ENCODE measurements around the gene CTCF. TPM values are rescaled to one million over a fixed set of nuclear protein-coding genes. Genes with fewer than 3 reads are reported as not detected.

The CTCF gene
- total and polyA plus RNA-seq, 10 of the 15 experiments (the other 5 are each of a cell fraction or from before 2014, with no cell fraction given): 9.1 to 55.0 (median 41.8) TPM

- TF ChIP-seq SIN3A (IDR thresholded peaks at IDR 0.05; ENCODE audit: low read depth, low read length) (peak; percentile 31; the same call in 1 of the 2 replicates), TARDBP (IDR thresholded peaks at IDR 0.05; ENCODE audit: borderline replicate concordance) (0 out of 2 replicates have a peak, but pooled peaks have one; percentile 31), LARP7 (IDR thresholded peaks at IDR 0.05) (no peak)
- peaks cover 54% of the 10 kb centered on the region for H3K79me2 ChIP-seq (ENCODE audit: control insufficient read depth, insufficient read depth, low read length)
- intact Hi-C loops (cut with micrococcal nuclease; ENCODE audit: unreplicated experiment): no loop called here
Observed at GRCh38 chr16:67561501-67561823, 864 bp upstream of the CTCF start.

DNA sequence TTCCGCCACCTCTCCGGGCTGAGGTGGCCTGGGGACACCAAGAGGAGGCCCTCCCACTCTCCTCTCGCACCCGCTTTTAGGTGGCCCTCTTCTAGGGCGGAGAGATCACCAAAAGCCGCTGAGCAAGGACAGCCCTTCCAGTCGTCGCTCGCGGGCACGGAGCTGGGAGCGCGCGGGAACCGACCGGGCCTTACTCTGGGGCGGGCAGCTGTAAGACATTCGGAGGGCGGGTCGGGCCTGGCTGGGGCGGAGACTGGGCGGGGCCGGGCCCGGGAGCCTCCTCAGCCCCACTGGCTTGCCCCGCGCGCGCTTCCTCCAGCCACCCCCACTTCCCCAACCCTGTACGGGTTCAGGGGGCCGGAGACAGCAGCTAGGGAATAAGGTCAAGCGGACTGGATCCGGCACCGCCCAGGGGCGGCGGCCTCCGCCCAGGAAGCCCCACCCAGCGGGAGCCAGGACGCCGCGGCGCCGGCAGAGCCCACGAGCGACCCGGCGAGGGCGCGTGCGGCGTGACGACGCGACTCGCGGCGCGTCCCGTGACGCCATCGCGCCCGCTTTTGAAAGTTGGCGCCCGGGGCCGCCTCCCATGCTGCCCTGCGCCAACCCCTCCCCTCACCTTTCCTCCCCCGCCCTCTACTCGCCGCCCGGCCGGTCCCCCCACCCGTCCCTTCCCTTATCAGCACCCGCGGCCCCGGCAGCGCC is 351 bp upstream of the CTCF start:
- Histone ChIP-seq H3K4me3 (peak overlapping the region; percentile 74), H3K4me2 (ENCODE audit: control insufficient read depth, insufficient read depth) (peak overlapping the region; percentile 57), H4K20me1 (ENCODE audit: control insufficient read depth, insufficient read depth) (no peaks in the 10 kb centered on the region), H3K4me1 (ENCODE audit: control insufficient read depth, insufficient read depth, low read length) (peaks cover 15% of the 10 kb centered on the region), H3K27ac (ENCODE audit: control insufficient read depth, insufficient read depth) (peak overlapping the region; percentile 87), H3K9me3 (replicated peaks; ENCODE audit: control insufficient read depth, insufficient read depth, low read length) (no peaks in the 10 kb centered on the region), H3K27me3 (replicated peaks in 1 of 2; ENCODE audit: control insufficient read depth in 2 of 2, insufficient read depth in 2 of 2, low read length in 1 of 2) (no peaks in the 10 kb centered on the region), H3K36me3 (ENCODE audit: control insufficient read depth in 2 of 2, insufficient read depth in 2 of 2, low read length in 1 of 2) (no peaks in the 10 kb centered on the region), H2AFZ (ENCODE audit: control insufficient read depth, low read depth, low read length) (peak overlapping the region; percentile 77), H3K79me2 (ENCODE audit: control insufficient read depth, insufficient read depth, low read length) (peaks cover 58% of the 10 kb centered on the region), H3K9ac (ENCODE audit: control insufficient read depth, insufficient read depth, low read length) (peak overlapping the region; percentile 78)
- intact Hi-C loops (cut with micrococcal nuclease; ENCODE audit: unreplicated experiment): loop anchor here (1.0 to 2.0 kb wide), 5 partner anchors 15 to 285 kb away; partner anchors contain the start of genes ACD, CARMIL2, CENPT and NUTF2
- in situ Hi-C loops (cut with MboI): no loop called here
- peak; percentile 64 for FAIRE-seq
- ATAC-seq: peak; percentile 91
- BruUV-seq (replicated peaks): no TSS peak
- ChIA-PET RAD21 (ENCODE audit: unreplicated experiment) (interaction anchor here (0.6 to 6.3 kb wide), 16 partner anchors 11 to 237 kb away, joined by 3 to 50 read pairs (median 5); partner anchors contain the start of genes ACD, ATP6V0D1, CARMIL2 and GFOD2), POLR2A (interaction anchor here (0.6 to 3.9 kb wide), 18 partner anchors 9 to 700 kb away, joined by 3 to 25 read pairs (median 5); partner anchors contain the start of genes ACD, C16orf86, CARMIL2 and ENKD1), SMC1A (ENCODE audit: uncharacterized antibody, unreplicated experiment) (interaction anchor here (0.9 to 2.8 kb wide), 15 partner anchors 9 to 111 kb away, joined by 3 to 19 read pairs (median 4); partner anchors contain the start of genes ATP6V0D1 and CARMIL2), CTCF (interaction anchor here (0.7 to 5.6 kb wide), 14 partner anchors 11 to 104 kb away, joined by 3 to 77 read pairs (median 6); partner anchors contain the start of genes ACD, ATP6V0D1, CARMIL2 and ENKD1)
- DNase-seq (ENCODE audit: low read depth, low spot score): peak; percentile 89
- 1% methylated on average over 38 of the region's 76 CpGs for WGBS (ENCODE audit: insufficient coverage, insufficient replicate concordance, low lambda C conversion rate, missing lambda C conversion rate)
- peak; percentile 13 to 76; a peak in 3 of 4 replicates for TF ChIP-seq SRF (IDR thresholded peaks at IDR 0.05; ENCODE audit: low read depth in 2 of 2, low read length in 2 of 2)
- TF ChIP-seq, protein P1, sequence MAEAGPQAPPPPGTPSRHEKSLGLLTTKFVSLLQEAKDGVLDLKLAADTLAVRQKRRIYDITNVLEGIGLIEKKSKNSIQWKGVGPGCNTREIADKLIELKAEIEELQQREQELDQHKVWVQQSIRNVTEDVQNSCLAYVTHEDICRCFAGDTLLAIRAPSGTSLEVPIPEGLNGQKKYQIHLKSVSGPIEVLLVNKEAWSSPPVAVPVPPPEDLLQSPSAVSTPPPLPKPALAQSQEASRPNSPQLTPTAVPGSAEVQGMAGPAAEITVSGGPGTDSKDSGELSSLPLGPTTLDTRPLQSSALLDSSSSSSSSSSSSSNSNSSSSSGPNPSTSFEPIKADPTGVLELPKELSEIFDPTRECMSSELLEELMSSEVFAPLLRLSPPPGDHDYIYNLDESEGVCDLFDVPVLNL (IDR thresholded peaks at IDR 0.05; ENCODE audit: low read depth, low read length): peak; percentile 97
- TF ChIP-seq POLR2AphosphoS2 (IDR thresholded peaks at IDR 0.05; ENCODE audit: low read depth, low read length): peak; percentile 80; the same call in 1 of the 2 replicates
- peak; percentile 84 for TF ChIP-seq RB1 (IDR thresholded peaks at IDR 0.05; ENCODE audit: borderline replicate concordance)
- TF ChIP-seq TAF1 (IDR thresholded peaks at IDR 0.05; ENCODE audit: borderline replicate concordance, low read depth, low read length): peak; percentile 2; the same call in 1 of the 2 replicates
- peak; percentile 86 for TF ChIP-seq IKZF1 (conservative IDR thresholded peaks at IDR 0.05)
- no peak for TF ChIP-seq SUPT20H (IDR thresholded peaks at IDR 0.05; ENCODE audit: borderline replicate concordance, control insufficient read depth, low read depth, low read length)
- no peak for TF ChIP-seq NR2C2 (IDR thresholded peaks at IDR 0.05; ENCODE audit: borderline replicate concordance, control insufficient read depth, insufficient read length, low read depth)
- peak; percentile 91 for TF ChIP-seq MXI1 (IDR thresholded peaks at IDR 0.05; ENCODE audit: low read depth, low read length)
- 0 out of 2 replicates have a peak, but pooled peaks have one; percentile 37 for TF ChIP-seq NBN (IDR thresholded peaks at IDR 0.05)
- peak; percentile 96 for TF ChIP-seq BACH1 (IDR thresholded peaks at IDR 0.05; ENCODE audit: borderline replicate concordance)
- TF ChIP-seq EED (IDR thresholded peaks at IDR 0.05; ENCODE audit: low read depth): 0 out of 2 replicates have a peak, but pooled peaks have one; percentile 24

More at GRCh38 chr16:67561501-67561823, 864 bp upstream of the CTCF start:
- H2AFZ ChIP-seq (ENCODE audit: control insufficient read depth, low read depth, low read length): peak overlapping the region; percentile 77
- H3K9ac ChIP-seq (ENCODE audit: control insufficient read depth, insufficient read depth, low read length): peak overlapping the region; percentile 69
- RAD21 ChIA-PET (ENCODE audit: unreplicated experiment): interaction anchor here (0.6 to 6.3 kb wide), 12 partner anchors 14 to 158 kb away, joined by 3 to 50 read pairs (median 6); partner anchors contain the start of genes ACD, ATP6V0D1, CARMIL2 and GFOD2
- no TSS peak for BruUV-seq (replicated peaks)
- H3K27ac ChIP-seq (ENCODE audit: control insufficient read depth, insufficient read depth): peak overlapping the region; percentile 77
- ATAC-seq (no peak), FAIRE-seq (no peak), DNase-seq (ENCODE audit: low read depth, low spot score) (no peak)
- no peaks in the 10 kb centered on the region for H3K36me3 ChIP-seq (ENCODE audit: control insufficient read depth in 2 of 2, insufficient read depth in 2 of 2, low read length in 1 of 2)
- SMC1A ChIA-PET (ENCODE audit: uncharacterized antibody, unreplicated experiment): interaction anchor here (0.9 to 2.8 kb wide), 16 partner anchors 14 to 112 kb away, joined by 3 to 19 read pairs (median 4); partner anchors contain the start of genes ATP6V0D1 and CARMIL2
- peak overlapping the region; percentile 74 for H3K4me3 ChIP-seq
- POLR2A ChIA-PET: interaction anchor here (0.6 to 3.9 kb wide), 13 partner anchors 9 to 316 kb away, joined by 3 to 25 read pairs (median 5); partner anchors contain the start of genes ACD, CARMIL2 and RIPOR1
- CTCF ChIA-PET: interaction anchor here (0.7 to 5.6 kb wide), 14 partner anchors 10 to 106 kb away, joined by 3 to 77 read pairs (median 6); partner anchors contain the start of genes ACD, ATP6V0D1, CARMIL2 and ENKD1
- H3K27me3 ChIP-seq (replicated peaks in 1 of 2; ENCODE audit: control insufficient read depth in 2 of 2, insufficient read depth in 2 of 2, low read length in 1 of 2): no peaks in the 10 kb centered on the region
- no peaks in the 10 kb centered on the region for H3K9me3 ChIP-seq (replicated peaks; ENCODE audit: control insufficient read depth, insufficient read depth, low read length)
- peaks cover 15% of the 10 kb centered on the region for H3K4me1 ChIP-seq (ENCODE audit: control insufficient read depth, insufficient read depth, low read length)
- 2% methylated on average over 8 of the region's 8 CpGs for WGBS (ENCODE audit: insufficient coverage, insufficient replicate concordance, low lambda C conversion rate, missing lambda C conversion rate)
- peak overlapping the region; percentile 57 for H3K4me2 ChIP-seq (ENCODE audit: control insufficient read depth, insufficient read depth)
- in situ Hi-C loops (cut with MboI): no loop called here
- no peaks in the 10 kb centered on the region for H4K20me1 ChIP-seq (ENCODE audit: control insufficient read depth, insufficient read depth)
